ENCODE data around the gene MIEF1.

The MIEF1 gene

DNA sequence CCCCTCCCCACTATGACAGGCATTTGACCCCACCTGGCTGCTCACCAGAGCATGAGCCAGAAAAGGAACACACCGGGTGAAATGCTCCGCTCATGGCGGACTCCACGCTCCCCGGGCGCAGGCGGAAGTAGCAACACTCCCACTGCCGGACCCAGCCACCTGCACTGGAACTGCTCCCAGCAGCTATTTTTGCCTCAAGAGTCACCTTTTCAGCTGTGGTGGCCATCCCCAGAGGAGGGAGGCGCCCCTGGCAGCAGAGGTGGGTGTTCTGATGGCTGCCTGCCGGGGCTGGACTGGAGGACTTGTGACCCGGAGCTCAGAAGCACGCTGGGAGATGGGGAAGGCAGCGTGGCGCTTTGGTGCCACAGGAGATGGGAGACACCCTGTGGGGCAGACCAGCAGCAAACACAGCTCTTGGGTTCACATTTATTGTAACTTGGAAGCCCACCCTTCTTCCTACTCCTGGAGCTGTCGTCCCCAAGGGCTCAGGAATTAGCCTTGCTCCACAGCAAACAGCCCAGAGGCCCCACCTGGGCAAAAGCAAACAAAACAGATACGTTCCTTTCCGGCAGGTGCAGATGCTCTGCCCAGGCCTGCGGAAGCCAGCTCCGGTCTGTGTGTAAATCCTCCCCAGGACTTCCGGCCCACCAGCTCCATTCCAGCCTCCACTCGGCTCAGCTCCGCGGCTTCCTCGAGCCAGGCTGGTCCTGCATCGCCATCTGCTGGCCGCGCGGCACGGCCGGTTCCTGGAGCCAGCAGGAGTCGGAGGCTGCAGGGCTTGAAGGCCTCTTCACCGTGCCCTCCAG, 26.8 kb downstream of the MIEF1 start:
- DNase-seq (ENCODE audit: low spot score): peak; percentile 91

DNA sequence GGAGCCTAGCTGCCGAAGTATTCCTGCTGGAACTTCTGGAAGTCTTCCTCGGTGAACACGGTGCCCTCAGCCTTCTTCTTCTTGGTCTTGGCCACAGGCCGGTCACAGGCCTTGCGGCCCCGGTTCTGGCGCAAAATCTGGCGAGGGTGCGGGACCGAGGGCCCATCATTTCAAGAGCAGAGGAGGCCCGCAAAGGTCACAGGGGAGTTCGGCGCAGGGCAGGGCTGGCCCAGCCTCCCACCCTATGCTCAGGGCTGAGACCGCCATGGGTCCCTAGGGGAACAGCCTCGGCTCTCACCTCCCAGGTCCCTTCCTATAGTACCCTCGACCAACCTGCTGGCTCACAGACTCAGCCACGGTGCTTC, 27.4 kb downstream of the MIEF1 start:
- no peak for DNase-seq (ENCODE audit: low spot score)

DNA sequence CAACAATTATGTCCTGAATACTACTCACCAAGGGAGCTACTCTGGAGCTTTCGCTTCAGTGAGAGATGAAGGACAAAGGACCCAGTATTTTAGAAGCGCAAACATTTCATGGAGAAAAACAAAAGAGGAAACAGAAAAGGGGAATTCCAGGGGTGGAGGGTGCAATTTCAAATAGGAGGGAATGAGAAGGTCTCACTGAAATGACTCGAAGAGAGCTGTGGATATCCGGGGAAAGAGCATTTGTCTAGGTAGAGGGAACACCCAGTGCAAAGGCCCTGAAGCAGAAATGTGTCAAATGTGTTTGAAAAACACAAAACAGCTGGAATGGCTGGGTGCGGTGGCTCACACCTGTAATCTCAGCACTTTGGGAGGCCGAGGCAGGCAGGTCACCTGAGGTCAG, 28.0 kb downstream of the MIEF1 start:
- no peak for DNase-seq (ENCODE audit: low spot score)

DNA sequence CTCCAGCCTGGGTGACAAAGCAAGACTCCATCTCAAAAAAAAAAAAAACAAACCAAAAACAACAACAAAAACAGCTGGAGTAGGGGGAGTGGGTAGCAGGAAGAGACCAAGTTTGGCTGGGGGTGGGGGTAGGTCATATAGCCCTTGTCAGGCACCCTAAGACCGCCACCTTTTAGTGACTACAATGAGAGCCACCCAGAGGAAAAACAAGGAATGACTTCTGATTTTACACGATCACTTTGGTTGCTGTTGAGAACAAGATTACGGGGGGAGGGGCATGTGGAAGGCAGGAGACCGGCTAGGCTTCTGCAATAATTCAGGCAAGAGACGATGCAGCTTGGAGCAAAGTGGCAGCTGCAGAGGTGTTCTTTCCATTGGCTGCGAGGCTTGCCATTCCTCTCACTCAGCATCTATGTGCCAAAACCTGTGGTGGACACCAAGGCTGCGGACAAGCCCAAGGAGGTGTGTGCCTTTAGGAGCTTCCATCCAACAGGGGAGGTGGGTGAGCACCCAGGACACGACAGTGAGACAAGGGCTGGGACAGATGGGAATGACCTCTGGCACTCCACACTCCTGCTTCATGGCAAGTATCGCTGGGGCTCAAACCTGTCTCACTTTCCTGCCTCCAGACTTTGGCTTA, 28.7 kb downstream of the MIEF1 start:
- DNase-seq (ENCODE audit: low spot score): no peak

DNA sequence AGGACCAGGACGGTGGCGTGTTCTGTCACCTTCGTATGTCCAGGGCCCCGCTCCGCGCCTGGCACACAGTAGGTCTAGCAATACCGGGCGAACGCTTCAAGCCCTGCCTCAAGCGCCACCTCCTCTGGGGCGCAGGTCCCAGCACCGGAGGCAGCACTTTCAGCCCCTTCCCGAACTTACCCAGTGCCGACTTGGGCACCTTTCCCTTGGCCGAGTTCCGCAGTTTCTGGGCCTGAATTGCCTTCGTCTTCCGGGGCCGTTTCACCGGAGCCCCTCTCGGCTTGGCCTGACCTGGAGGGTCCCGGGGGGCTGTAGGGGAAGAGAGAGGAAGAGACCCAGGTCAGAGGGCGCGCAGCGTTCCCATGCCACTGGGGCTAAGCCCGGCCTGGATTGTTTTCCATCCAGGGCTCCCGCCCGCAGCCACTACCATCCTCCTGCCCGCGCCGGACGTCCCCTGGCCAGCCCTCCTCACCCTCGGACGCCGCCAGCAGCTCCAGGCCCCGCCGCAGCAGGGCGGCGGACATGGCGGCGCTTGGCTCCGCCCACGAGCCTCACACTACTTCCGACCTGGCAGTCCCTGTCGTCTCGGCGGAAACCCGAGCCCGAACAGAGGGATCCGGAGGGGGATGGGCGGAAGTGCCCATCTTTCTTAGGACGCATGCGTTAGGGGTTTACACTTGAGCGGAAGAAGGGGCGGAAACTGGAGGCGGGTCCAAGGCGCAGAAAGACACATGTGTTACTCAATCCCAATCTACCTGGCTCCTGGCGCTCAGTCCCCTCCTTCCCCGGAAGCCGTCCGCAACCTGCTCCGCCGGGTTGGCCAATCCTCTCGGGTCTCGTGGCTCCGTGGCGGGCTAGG, 30.4 kb downstream of the MIEF1 start, which contains the start of gene RPS19BP1:
TSS of gene RPS19BP1 (minus strand) at position 534 of the 859 bp plus-strand sequence. CDS start at position 524, 10 bp downstream.
- DNase-seq (ENCODE audit: low spot score): peak; percentile 99

- DNase-seq (ENCODE audit: low spot score): no peak
These were observed 32.0 kb downstream of the MIEF1 start for GRCh38 chr22:39534092-39534506.

DNA sequence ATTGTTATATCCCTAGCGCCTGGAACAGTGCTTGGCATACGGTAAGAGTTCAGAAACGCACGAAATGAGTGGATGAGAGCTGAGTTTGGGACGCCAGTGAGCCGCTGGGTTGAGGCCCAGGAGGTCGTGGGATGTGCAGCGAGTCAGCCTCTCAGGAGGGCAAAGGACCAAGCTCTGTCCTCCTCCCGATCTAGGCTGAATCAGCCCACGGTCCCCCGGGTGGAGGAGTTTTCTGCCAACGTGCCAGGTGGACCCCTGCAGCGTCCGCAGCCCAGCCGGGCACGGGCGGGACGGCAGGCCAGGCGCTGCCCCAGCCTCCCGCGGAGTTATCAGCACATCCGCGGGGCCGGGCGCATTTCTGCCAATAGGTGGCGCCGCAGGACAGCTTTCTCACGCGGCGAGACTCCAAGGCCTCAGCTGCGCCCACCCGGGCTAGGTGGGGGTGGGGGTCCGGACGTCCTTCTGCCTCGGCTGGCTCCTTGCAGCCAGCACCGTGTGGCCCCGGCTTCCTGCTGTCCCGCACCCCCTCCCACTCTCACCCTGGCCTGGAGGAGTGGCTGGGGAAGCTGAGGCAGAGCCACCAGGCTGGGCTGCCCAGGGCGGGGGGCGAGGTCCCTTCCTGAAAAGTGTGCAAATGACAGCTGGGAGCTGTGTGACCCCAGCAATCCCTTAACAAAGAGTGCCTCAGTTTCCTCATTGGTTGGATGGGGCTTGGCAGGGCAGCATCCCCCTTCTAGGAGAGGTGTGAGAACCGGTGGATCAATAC, 32.7 kb downstream of the MIEF1 start:
- DNase-seq (ENCODE audit: low spot score): peak; percentile 91

GRCh38 chr22:39535357-39535725, 33.3 kb downstream of the MIEF1 start:
- DNase-seq (ENCODE audit: low spot score): no peak

- DNase-seq (ENCODE audit: low spot score): no peak
These were observed 33.9 kb downstream of the MIEF1 start for GRCh38 chr22:39535831-39536449.

DNA sequence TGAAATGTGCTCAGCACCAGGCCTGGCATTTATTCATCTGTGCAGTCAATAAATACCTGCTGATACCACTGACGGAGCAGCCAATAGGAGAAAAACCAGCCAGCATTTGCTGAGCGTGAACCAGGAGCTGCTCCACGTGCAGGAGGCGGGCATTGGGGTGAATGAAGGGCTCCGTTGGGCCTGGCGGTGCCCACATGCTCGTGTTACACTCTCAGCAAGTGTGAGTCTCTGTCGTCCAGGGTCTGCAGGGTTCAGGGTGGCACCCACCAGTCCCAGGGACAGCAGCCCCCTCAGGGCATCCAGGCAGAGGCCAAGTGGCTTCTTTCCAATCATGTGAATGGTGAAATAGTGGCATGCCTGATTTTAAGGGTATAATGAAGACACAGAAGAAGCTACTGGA, 34.6 kb downstream of the MIEF1 start:
- no peak for DNase-seq (ENCODE audit: low spot score)

GRCh38 chr22:39537975-39538374, 35.9 kb downstream of the MIEF1 start:
- DNase-seq (ENCODE audit: low spot score): no peak

- no peak for DNase-seq (ENCODE audit: low spot score)
These were observed 41.0 kb downstream of the MIEF1 start for GRCh38 chr22:39543095-39543494.

GRCh38 chr22:39545386-39546365, 43.6 kb downstream of the MIEF1 start:
- no peak for DNase-seq (ENCODE audit: low spot score)

- DNase-seq (ENCODE audit: low spot score): no peak
These were observed 44.9 kb downstream of the MIEF1 start for GRCh38 chr22:39546889-39547586.

DNA sequence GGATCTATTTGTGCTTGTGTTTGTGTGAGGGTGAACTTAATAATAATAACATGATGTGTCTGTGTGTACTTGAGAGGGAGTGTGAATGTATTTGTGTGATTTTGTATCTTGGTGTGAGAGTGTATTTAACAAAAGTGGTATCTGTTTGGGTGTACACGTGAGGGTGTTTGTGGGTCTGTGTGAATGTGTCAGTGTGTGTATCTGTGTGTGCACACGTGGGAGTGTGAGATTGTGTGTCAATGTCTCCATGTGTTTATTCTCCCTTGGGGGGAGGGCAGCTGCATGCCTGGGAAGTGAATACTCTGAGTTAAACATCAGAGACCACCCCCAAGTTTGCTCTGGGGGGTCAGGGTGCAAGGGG, 45.5 kb downstream of the MIEF1 start:
- no peak for DNase-seq (ENCODE audit: low spot score)

GRCh38 chr22:39553429-39553828, 51.3 kb downstream of the MIEF1 start:
- no peak for DNase-seq (ENCODE audit: low spot score)

GRCh38 chr22:39554151-39554550, 52.1 kb downstream of the MIEF1 start:
- DNase-seq (ENCODE audit: low spot score): no peak

DNA sequence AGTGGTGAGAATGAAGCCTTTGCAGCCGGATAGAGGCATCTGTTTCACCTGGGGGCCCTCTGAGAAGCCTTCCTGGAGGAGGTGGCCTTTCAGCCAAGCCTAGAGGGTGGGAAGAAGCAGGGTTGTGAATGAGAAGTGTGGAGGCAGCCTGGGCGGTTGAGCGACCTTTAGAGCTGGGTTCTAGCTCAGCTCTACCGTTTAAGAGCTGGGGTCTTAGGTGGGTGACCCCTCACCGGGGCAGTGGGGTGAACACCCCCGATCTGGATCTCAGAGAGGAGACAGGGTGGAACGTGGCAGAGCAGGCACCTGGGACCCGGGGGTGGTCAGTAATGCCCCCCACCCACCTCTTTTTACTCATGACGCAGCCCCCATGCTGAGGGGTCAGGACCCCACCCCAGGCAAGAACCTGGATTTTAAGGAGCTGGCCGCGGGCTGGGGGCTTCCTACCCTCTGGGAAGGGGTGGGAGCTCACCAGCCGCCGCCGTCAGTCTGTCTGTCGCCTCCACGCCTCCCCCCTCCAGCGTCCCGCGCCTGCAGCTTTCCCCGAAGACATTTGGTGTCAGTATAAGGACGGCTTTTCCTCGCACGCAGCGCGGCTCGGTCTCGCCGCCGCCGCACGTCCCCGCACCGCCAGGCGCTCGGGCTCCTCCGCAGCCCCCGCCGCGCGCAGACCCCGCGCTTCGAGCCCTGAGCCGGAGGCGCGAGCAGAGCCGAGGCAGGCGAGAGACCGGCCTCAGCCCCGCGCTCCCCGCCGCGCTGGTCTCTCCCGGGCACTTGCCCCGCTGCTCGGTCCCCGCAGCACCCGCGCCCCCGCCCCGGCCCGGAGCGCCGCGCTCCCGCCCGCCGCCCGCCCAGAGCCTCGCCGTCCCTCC, 55.1 kb downstream of the MIEF1 start:
- no peak for DNase-seq (ENCODE audit: low spot score)

DNA sequence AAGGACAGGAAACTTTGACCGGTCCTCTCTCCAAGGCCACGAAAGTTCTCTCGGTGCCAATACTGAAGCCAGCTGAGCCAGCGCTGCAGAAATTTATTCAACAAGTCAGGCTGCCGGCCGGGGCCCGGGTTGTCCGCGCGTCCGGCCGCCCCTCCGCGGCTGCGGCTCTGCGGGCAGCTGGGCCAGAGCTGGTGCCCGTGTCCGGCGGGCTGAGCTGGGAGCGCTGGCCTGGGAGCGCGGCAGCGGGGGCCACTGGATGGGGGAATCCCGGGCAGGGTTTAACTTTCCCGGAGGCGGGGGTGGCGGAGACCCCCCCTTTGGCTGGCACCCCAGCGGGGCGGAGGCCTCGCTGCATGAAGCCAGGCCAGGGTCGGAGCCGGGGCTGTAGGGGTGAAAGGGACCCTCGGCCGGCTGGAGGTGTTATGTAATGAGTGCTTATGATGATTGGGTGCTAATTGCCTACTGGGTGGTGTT, 56.2 kb downstream of the MIEF1 start:
- DNase-seq (ENCODE audit: low spot score): no peak

Measured in left forelimb (tissue), 1 donor.